NCI-H1436 (cell line): Measurements from ENCODE around the gene GSS.

Experiments
- DNase-seq: peaks from one replicate; lab custom pipeline; 2025; lab: John Stamatoyannopoulos, UW

Gene GSS

DNA sequence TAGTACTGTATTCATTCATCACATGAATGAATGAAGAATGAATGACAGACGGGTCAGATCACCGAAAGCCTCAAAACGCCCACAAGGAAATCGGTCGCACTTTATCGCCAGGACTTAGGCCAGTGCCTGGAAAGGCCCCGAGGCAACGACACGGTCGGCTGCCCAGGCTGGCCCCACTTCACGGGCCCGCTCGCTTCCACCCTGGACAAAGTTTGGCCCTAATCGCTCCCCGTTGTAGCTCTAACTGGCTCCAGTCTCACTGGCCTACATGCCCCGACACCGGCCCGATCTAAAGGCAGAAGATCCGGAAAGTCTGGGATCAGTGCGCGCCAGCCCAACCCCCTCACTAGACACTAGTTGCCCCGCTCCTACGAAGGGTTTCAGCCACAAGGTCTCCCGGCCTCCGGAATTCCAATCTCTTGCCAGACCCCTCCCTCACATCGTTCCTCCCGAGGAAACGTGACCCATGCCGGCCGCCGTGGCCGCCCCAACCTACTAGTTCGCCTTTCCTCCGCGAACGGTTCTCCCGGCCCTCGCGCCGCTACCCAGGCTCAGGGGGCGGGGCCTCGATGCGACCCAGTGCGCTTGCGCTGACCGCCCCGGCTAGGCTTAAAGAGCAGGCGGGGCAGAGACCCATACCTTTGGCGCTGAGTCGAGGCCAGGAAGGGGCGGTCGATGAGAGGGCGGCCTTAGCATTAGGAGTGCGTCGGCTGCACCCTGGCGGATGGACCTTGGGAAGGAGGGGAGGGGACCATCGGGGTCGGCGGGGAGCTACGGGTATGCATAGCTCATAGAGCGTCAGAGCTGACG, at the start of gene GSS, which contains the start of gene MYH7B:
GSS (minus strand) TSS at position 576 of the 810 bp plus-strand sequence. CDS start 3,954 bp downstream, outside the sequence.
MYH7B (plus strand) TSS at position 638 of the 810 bp plus-strand sequence. CDS start 22,138 bp downstream, outside the sequence.
- peak; percentile 93 for DNase-seq

- DNase-seq, result no peak
These were observed 49.3 kb upstream of the GSS start for GRCh38 chr20:35004749-35005462.

DNA sequence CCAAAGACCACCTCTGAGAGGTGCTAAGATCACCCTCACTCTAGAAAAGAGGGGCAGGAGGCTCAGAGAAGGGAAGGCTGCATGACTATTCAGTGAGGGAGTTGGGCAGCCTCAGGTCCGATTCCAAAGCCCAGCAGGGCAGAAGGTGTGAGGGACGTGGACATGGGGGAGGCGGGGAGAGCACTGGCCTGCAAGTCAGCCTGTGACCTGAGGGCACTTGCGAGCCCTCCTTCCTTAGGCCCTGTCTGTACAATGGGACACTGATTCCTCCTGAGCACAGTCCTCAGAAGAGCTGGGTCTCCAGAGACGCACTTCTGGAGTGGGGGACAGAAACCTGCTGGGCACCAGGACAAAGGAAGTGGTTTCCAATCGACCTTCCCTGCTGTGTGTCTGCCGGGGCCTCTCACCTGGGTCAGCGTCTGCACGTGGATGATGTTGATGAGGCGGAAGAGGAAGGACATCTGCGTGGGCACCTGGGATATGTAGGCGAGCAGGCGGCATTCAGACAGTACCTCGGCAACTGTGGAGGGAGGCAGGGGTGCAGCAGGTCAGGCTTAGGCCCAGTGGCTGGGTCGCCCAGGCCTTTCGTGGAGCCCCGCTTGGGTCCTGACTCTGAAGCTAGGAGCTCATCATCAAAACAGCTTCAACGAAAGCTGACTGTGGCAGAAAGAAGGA, 48.6 kb upstream of the GSS start:
- DNase-seq, result no peak

- no peak for DNase-seq
These were observed 47.8 kb upstream of the GSS start for GRCh38 chr20:35003211-35004031.

DNA sequence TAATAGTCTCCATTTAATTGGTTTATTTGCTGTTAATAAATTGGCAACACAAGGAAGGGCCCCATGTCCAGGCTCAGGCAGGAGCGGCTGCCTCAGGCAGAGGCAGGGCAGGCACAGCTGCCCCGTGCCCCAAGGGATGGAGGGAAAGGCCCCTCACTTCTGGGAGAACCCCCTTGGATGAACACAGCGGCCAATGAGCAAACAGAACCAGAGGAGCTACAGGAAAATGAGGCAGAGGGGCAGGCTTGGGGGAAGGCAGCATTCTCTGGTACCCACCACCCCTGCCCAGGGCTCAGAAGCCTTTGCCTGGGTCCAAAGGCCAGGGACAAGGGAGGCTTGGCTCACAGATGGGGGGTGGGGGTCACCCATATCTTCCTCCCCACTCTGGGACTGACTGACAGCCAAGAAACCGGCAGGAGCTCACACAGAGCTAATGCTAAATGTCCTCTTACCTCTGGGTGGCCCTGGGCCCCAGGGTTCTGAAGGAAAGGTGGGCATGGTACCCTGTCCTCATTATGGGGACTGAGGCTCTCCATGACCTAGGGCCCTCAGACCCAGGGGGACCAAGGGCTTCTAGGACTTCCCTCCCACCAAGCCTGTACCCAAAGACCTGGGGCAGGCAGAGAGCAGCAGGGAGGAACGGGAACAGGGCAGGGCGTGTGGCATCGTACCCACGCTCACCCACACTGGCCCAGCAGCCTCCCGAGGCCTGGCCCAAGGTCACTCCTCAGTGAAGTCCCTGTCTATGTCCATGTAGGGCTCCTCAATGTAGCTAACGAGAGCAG, 47.0 kb upstream of the GSS start:
- no peak for DNase-seq

DNA sequence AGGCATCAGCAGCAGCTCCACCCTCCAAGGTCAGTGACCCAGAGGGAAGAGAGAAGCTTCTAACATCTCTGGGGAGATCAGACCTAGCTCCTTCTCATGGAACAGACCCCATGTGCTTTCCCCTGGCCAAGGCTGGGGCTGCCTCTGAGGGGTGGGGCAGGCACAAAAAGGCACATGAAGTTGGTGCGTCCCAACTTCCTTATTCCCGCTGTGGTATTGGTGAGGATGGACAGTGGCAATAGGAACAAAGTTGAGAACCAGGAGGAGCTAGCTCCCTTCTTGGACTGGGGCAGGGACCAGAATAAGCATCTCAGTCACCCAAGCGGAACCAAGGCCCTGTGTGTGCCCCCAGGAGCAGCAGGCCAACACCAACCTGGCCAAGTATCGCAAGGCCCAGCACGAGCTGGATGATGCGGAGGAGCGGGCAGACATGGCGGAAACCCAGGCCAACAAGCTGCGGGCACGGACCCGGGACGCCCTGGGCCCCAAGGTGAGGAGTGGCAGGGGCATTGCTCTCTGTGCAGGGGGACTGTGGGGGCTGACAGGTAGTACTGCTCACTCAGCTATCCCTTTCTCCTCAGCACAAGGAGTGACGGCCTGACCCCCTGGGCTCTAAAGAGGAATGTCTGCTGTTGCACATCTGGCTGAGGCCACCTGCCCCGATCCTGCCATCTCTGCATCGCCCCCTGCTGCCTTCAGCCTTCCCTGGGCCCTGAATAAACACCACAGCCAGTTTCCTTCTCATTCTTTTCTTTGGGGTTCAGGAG, 46.2 kb upstream of the GSS start:
- DNase-seq, result no peak

DNA sequence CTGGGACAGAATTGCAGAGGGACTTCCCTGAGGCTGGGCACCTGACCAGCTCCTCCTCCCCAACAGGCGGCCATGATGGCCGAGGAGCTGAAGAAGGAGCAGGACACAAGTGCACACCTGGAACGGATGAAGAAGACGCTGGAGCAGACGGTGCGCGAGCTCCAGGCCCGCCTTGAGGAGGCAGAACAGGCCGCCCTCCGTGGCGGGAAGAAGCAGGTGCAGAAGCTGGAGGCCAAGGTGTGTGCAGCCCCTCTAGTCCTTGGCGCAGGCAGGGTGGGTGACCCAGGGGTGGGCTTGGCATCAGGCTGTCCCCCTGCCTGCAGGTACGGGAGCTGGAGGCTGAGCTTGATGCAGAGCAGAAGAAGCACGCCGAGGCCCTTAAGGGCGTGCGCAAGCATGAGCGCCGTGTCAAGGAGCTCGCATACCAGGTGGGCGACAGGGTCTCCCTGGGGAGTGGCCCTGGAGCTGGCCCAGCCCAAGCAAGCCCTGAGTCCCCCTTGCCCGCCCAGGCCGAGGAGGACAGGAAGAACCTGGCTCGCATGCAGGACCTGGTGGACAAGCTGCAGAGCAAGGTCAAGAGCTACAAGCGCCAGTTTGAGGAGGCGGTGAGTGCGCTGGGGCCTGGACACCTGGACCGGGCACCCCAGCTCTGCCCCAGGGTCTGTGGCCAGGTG, 45.5 kb upstream of the GSS start:
- no peak for DNase-seq

GRCh38 chr20:35000311-35000921, 44.8 kb upstream of the GSS start:
- DNase-seq, result peak; percentile 70

DNA sequence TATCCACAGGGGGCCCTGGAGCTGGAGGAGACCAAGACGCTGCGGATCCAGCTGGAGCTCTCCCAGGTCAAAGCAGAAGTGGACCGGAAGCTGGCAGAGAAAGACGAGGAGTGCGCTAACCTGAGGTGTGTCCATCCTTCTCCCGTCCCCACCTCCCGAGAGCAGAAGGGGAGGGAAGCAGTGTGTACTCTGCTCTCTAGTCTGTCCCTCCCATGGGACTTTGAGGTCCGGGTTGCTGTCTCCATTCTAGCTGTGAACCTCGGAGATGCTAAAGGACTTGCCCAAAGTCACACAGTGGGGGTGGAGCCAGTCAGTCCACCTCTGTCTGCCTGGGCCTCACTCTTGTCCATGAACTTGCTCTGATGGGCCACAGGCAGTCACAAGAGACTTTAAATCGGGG, 44.2 kb upstream of the GSS start:
- DNase-seq, result no peak

- no peak for DNase-seq
These were observed 43.4 kb upstream of the GSS start for GRCh38 chr20:34999021-34999451.

GRCh38 chr20:34998331-34998950, 42.8 kb upstream of the GSS start:
- no peak for DNase-seq

DNA sequence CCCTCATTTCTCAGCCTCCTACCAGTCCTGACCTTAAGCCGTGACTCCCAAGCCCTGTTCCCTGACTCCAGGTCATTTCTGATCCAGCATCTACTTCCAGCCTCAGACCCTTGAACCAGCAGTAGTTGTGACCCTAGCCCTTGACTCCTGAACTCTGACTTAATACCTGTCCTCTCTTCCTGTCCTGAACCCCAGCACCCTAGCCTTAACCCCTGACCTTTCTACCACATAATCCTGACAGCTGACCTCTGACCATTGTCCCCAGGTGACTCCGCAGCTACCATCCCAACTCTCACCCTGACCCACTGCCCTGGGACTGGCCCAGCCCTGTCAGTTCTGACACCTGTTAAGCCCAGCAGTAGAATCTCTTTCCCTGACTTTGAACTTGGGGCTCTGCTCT, 42.2 kb upstream of the GSS start:
- DNase-seq, result no peak

DNA sequence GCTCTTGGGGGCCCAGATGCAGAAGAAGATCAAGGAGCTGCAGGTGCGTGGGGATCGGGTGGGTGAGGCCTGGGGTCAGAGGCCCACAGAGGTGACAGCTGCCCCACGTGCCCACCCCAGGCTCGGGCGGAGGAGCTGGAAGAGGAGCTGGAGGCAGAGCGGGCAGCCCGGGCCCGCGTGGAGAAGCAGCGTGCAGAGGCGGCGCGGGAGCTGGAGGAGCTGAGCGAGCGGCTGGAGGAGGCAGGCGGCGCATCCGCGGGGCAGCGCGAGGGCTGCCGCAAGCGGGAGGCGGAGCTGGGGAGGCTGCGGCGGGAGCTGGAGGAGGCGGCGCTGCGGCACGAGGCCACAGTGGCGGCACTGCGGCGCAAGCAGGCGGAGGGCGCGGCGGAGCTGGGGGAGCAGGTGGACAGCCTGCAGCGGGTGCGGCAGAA, 41.5 kb upstream of the GSS start:
- DNase-seq, result no peak

- DNase-seq, result no peak
These were observed 40.8 kb upstream of the GSS start for GRCh38 chr20:34996243-34997028.

- DNase-seq, result no peak
These were observed 40.1 kb upstream of the GSS start for GRCh38 chr20:34995696-34996095.

DNA sequence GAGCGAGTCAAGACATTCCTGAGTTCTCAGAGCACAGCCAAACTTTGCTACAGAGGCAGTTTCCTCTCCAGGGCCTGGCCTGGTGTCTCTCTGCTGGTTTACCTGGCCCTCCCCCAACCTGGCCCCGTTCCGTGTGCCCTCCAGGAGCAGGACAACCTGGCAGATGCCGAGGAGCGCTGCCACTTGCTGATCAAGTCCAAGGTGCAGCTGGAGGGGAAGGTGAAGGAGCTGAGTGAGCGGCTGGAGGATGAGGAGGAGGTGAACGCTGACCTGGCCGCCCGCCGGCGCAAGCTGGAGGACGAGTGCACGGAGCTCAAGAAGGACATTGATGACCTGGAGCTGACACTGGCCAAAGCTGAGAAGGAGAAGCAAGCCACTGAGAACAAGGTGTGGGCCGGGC, 39.6 kb upstream of the GSS start:
- no peak for DNase-seq

GRCh38 chr20:34994509-34995131, 39.0 kb upstream of the GSS start:
- DNase-seq, result no peak
